GM12878 (cell line): ENCODE measurements around the gene SNX7. TPM values are rescaled to one million over a fixed set of nuclear protein-coding genes. Genes with fewer than 3 reads are reported as not detected.

ENCODE experiments used
- ATAC-seq: fragments of 200-7000 bp; cut with Tn5 transposase; 3 replicates; pipeline ENCODE4 v1.9.1; 2020; ENCODE audit warnings: mild to moderate bottlenecking, moderate library complexity
- BruUV-seq: library from RNA; stranded (reverse); fragments of 400-500 nt; replicated peaks from 2 replicates; lab custom pipeline; 2021; lab: Mats Ljungman, UMichigan
- CTCF ChIA-PET: fragments of 300-600 bp; sonication (Branson Sonifier 250); formaldehyde crosslinking; extraction: SDS; loops from one replicate; lab custom pipeline; 2021; ENCODE audit warnings: inconsistent platforms; lab: Yijun Ruan, JAX
- POLR2A ChIA-PET: fragments of 350-600 bp; formaldehyde crosslinking; extraction: SDS; loops from one replicate; lab custom pipeline; 2021; ENCODE audit warnings: inconsistent platforms; lab: Charles Lee
- RAD21 ChIA-PET: fragments of 300-600 bp; sonication (Branson Sonifier 250); formaldehyde crosslinking; loops from one replicate; lab custom pipeline; 2023; ENCODE audit warnings: antibody characterized with exemption; ENCODE audit not compliant: unreplicated experiment; lab: Charles Lee
- SMC1A ChIA-PET: fragments of 300-600 bp; sonication (Branson Sonifier 250); formaldehyde crosslinking; loops from one replicate; lab custom pipeline; 2023; ENCODE audit not compliant: unreplicated experiment, uncharacterized antibody; lab: Charles Lee
- DNase-seq: peaks from one replicate; pipeline ENCODE4 v3.0.0-alpha.2; 2011; ENCODE audit warnings: low read depth, low spot score
- FAIRE-seq: peaks from 3 replicates; lab custom pipeline; 2011; peaks lifted over from hg19 to GRCh38; lab: Jason Lieb, UNC
- H2AFZ ChIP-seq: 2 replicates; pipeline ENCODE4 v1.6.0; 2011; ENCODE audit warnings: low read depth, low read length, control low read depth; ENCODE audit not compliant: control insufficient read depth
- H3K27ac ChIP-seq: 2 replicates; pipeline ENCODE4 v1.5.1; 2011; ENCODE audit warnings: control low read depth; ENCODE audit not compliant: control insufficient read depth, insufficient read depth
- H3K27me3 ChIP-seq, 2 experiments: replicated peaks in 1 of 2; 2 replicates each; pipeline versions ENCODE4 v1.6.0 to v1.6.1; 2011; ENCODE audit warnings: low read length in 1 of 2; ENCODE audit not compliant: control insufficient read depth in 2 of 2, insufficient read depth in 2 of 2
- H3K36me3 ChIP-seq, 2 experiments: 2 replicates each; pipeline ENCODE4 v1.5.1; 2011; ENCODE audit warnings: low read length in 1 of 2; ENCODE audit not compliant: control insufficient read depth in 2 of 2, insufficient read depth in 2 of 2
- H3K4me1 ChIP-seq: 2 replicates; pipeline ENCODE4 v1.6.1; 2011; ENCODE audit warnings: mild to moderate bottlenecking, low read length, moderate library complexity, mixed read lengths; ENCODE audit not compliant: control insufficient read depth, insufficient read depth
- H3K4me2 ChIP-seq: 2 replicates; pipeline ENCODE4 v1.6.0; 2011; ENCODE audit warnings: control low read depth; ENCODE audit not compliant: control insufficient read depth, insufficient read depth
- H3K4me3 ChIP-seq: fragments of 200-600 bp; sonication (generic); 2 replicates; pipeline ENCODE4 v1.5.1; 2016
- H3K79me2 ChIP-seq: 2 replicates; pipeline ENCODE4 v1.6.0; 2011; ENCODE audit warnings: low read length; ENCODE audit not compliant: control insufficient read depth, insufficient read depth
- H3K9ac ChIP-seq: 2 replicates; pipeline ENCODE4 v1.8.0; 2011; ENCODE audit warnings: low read length, control low read depth, mixed read lengths; ENCODE audit not compliant: control insufficient read depth, insufficient read depth
- H3K9me3 ChIP-seq: replicated peaks from 3 replicates; pipeline ENCODE4 v1.5.1; 2011; ENCODE audit warnings: mild to moderate bottlenecking, low read length; ENCODE audit not compliant: control insufficient read depth, insufficient read depth
- H4K20me1 ChIP-seq: 2 replicates; pipeline ENCODE4 v1.6.0; 2011; ENCODE audit not compliant: control insufficient read depth, insufficient read depth
- CHD2 ChIP-seq: IDR thresholded peaks from 2 replicates; pipeline ENCODE4 v1.6.1; 2011; ENCODE audit warnings: low read depth, low read length, improper control_type of control experiment, borderline replicate concordance
- EZH2 ChIP-seq: IDR thresholded peaks from 2 replicates; pipeline ENCODE4 v1.6.1; 2012; ENCODE audit warnings: low read depth, mild to moderate bottlenecking, control low read depth, inconsistent platforms, low read length, borderline replicate concordance; ENCODE audit not compliant: control insufficient read depth
- NBN ChIP-seq: fragments of 450-650 bp; IDR thresholded peaks from 2 replicates; pipeline ENCODE4 v1.6.1; 2016
- PRDM15 ChIP-seq: fragments of 450-650 bp; formaldehyde crosslinking; IDR thresholded peaks from 2 replicates; pipeline ENCODE4 v1.4.0; 2020; ENCODE audit warnings: mild to moderate bottlenecking, moderate library complexity
- RUNX3 ChIP-seq: IDR thresholded peaks from 2 replicates; pipeline ENCODE4 v1.6.1; 2012; ENCODE audit warnings: low read length, inconsistent platforms
- WGBS: methylation state at CpG from one replicate; pipeline ENCODE4 v1.1.6; 2016; ENCODE audit warnings: low lambda C conversion rate; ENCODE audit not compliant: insufficient replicate concordance, insufficient coverage; ENCODE audit errors: missing lambda C conversion rate; 5-methylcytosine and 5-hydroxymethylcytosine counted together
- in situ Hi-C: fragments of 300-500 bp; cut with MboI; formaldehyde crosslinking; loops from 9 replicates; pipeline ENCODE4 v1.14.3; 2018; ENCODE audit warnings: mixed read lengths
- intact Hi-C: fragments of 100-400 bp; cut with micrococcal nuclease; formaldehyde crosslinking; loops from one replicate; pipeline ENCODE4 v1.14.2; 2022; ENCODE audit not compliant: unreplicated experiment
- polyA plus RNA-seq, 11 experiments: library from polyadenylated mRNA; depleted of rRNA in 4 of 11; unstranded in 6 of 11; stranded (reverse) in 5 of 11; fragments of >200 nt; fragmentation: Nextera tagmentation in 4 of 11; fragmentation: Illumina TruSeq in 1 of 11; extraction: Ambion mirVana in 4 of 11; extraction: Trizol in 1 of 11; gene quantifications; 1 replicate in 1 of 11; 2 replicates in 10 of 11; pipeline versions ENCODE4 v1.2.1 to v1.2.3, GENCODE V29; 2011 to 2016; ENCODE audit warnings: inconsistent platforms in 2 of 11, missing spikeins in 2 of 11, low read depth in 1 of 11
- total RNA-seq, 4 experiments: library from RNA; depleted of rRNA in 3 of 4; stranded (reverse); fragments of >200 nt in 3 of 4; fragmentation: Illumina TruSeq in 1 of 4; extraction: Trizol in 1 of 4; gene quantifications; 2 replicates each; pipeline versions ENCODE4 v1.2.1 to v1.2.3, GENCODE V29; 2013 to 2021
- TF ChIP-seq, protein P1 (sequence below): IDR thresholded peaks from 2 replicates; pipeline ENCODE4 v1.6.1; 2011; ENCODE audit warnings: borderline replicate concordance, low read depth, mild to moderate bottlenecking, moderate library complexity, low read length; ENCODE audit not compliant: insufficient read depth, poor library complexity, severe bottlenecking

Gene SNX7
- total and polyA plus RNA-seq, 10 of the 15 experiments (the other 5 are each of a cell fraction or from before 2014, with no cell fraction given), result 0.23 to 0.82 (median 0.34) TPM

GRCh38 chr1:98791498-98791897 lies 130.0 kb downstream of the SNX7 start:
- BruUV-seq, result no TSS peak
- CTCF ChIA-PET, result no interaction called here
- ATAC-seq (no peak), FAIRE-seq (no peak), DNase-seq (no peak)
- Histone ChIP-seq H3K36me3 (no peaks in the 10 kb centered on the region), H3K4me3 (no peak overlapping the region), H3K9me3 (no peaks in the 10 kb centered on the region), H3K9ac (no peak overlapping the region), H3K27ac (no peak overlapping the region), H3K4me2 (no peak overlapping the region), H3K4me1 (no peaks in the 10 kb centered on the region), H3K79me2 (no peaks in the 10 kb centered on the region), H4K20me1 (no peaks in the 10 kb centered on the region), H3K27me3 (peaks cover 0 to 2% of the 10 kb centered on the region in 2 experiments; a peak in 1 of 4 replicates), H2AFZ (no peak overlapping the region)
- WGBS, result 35% methylated on average over 6 of the region's 6 CpGs
- intact Hi-C loops (no loop called here), in situ Hi-C loops (loop anchor here (25.0 kb wide), 1 partner anchor 696 kb away; no protein-coding TSS in a partner anchor)
- SMC1A ChIA-PET, result interaction anchor here (0.6 kb wide), 2 partner anchors 171 to 367 kb away, joined by 3 read pairs; no protein-coding TSS in a partner anchor
- POLR2A ChIA-PET, result no interaction called here
- TF ChIP-seq CHD2 (no peak), PRDM15 (CRISPR knock-in tag) (no peak), NBN (no peak), RUNX3 (no peak), EZH2 (no peak)
- TF ChIP-seq, protein P1, sequence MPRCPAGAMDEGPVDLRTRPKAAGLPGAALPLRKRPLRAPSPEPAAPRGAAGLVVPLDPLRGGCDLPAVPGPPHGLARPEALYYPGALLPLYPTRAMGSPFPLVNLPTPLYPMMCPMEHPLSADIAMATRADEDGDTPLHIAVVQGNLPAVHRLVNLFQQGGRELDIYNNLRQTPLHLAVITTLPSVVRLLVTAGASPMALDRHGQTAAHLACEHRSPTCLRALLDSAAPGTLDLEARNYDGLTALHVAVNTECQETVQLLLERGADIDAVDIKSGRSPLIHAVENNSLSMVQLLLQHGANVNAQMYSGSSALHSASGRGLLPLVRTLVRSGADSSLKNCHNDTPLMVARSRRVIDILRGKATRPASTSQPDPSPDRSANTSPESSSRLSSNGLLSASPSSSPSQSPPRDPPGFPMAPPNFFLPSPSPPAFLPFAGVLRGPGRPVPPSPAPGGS, result no peak
- RAD21 ChIA-PET, result no interaction called here
